Kidney (tissue), 14 donors: ENCODE measurements around the gene WASF2. TPM values are rescaled to one million over a fixed set of nuclear protein-coding genes. Genes with fewer than 3 reads are reported as not detected.

Experiments
- DNase-seq, 5 donors: peaks; one replicate each; pipeline ENCODE4 v3.0.0-alpha.2; 2013 to 2020
- FAIRE-seq: peaks from 2 replicates; lab custom pipeline; 2012; peaks lifted over from hg19 to GRCh38; lab: Jason Lieb, UNC
- H3K27ac ChIP-seq, 2 donors: one replicate each; pipeline ENCODE4 v1.7.0; 2013; ENCODE audit warnings: low read depth in 2 of 2, low read length in 2 of 2, inconsistent platforms in 1 of 2
- H3K27me3 ChIP-seq: one replicate; pipeline ENCODE4 v1.7.1; 2013; ENCODE audit warnings: low read length, inconsistent platforms; ENCODE audit not compliant: control insufficient read depth, insufficient read depth
- H3K36me3 ChIP-seq, 3 donors: one replicate each; pipeline versions ENCODE4 v1.7.0 to v1.7.1; 2013; ENCODE audit warnings: low read length in 3 of 3, control low read depth in 1 of 3, inconsistent platforms in 1 of 3; ENCODE audit not compliant: insufficient read depth in 3 of 3, control insufficient read depth in 2 of 3
- H3K4me1 ChIP-seq, 3 donors: one replicate each; pipeline versions ENCODE4 v1.7.0 to v1.7.1; 2013; ENCODE audit warnings: low read length in 3 of 3, inconsistent platforms in 1 of 3, low read depth in 1 of 3; ENCODE audit not compliant: control insufficient read depth in 2 of 3, insufficient read depth in 2 of 3
- H3K4me3 ChIP-seq, 3 donors: one replicate each; pipeline versions ENCODE4 v1.7.0 to v1.8.1; 2013; ENCODE audit warnings: low read length in 3 of 3, control low read depth in 1 of 3, inconsistent platforms in 1 of 3
- H3K9ac ChIP-seq, 3 donors: one replicate each; pipeline versions ENCODE4 v1.7.0 to v1.7.1; 2013; ENCODE audit warnings: low read length in 3 of 3, control low read depth in 1 of 3, inconsistent platforms in 1 of 3
- H3K9me3 ChIP-seq, 3 donors: one replicate each; pipeline versions ENCODE4 v1.7.0 to v1.7.1; 2013; ENCODE audit warnings: low read length in 3 of 3, control low read depth in 1 of 3, inconsistent platforms in 1 of 3; ENCODE audit not compliant: control insufficient read depth in 2 of 3, insufficient read depth in 1 of 3
- intact Hi-C: fragments of 100-400 bp; cut with DNase I; formaldehyde crosslinking; loops from one replicate; pipeline ENCODE4 v1.11.1; 2022
- polyA plus RNA-seq: library from polyadenylated mRNA; stranded (reverse); fragments of 350-450 nt; fragmentation: Illumina TruSeq; extraction: RNeasy Lipid Tissue Mini Kit (QIAGEN cat#74804); gene quantifications from one replicate; pipeline ENCODE4 v1.2.3, GENCODE V29; 2014; ENCODE audit warnings: low read depth, low replicate concordance; ENCODE audit not compliant: insufficient read depth
- total RNA-seq: library from RNA; stranded (reverse); fragmentation: NEBNext Ultra II Directional; extraction: Animal tissue kit (Norgen Biotek cat#: 25700); gene quantifications from one replicate; pipeline ENCODE4 v1.2.1, GENCODE V29; 2021
- TF ChIP-seq, protein P1 (sequence below): IDR thresholded peaks from 3 replicates; pipeline ENCODE4 v1.5.1; 2012; ENCODE audit warnings: mild to moderate bottlenecking, moderate library complexity, borderline replicate concordance; ENCODE audit not compliant: insufficient read depth; ENCODE audit errors: extremely low read depth
- donor health status: control.
- donor health status: control.
- donor health status: control.
- donor health status: control.
- donor health status: control.
- donor health status: DM: yes; HTN: yes; CAD: no.
- donor health status: Normal renal cell carcinoma (clear cell type).

The WASF2 gene
- total and polyA plus RNA-seq, 2 donors from 2014 or later: 23.9 to 159 TPM

DNA sequence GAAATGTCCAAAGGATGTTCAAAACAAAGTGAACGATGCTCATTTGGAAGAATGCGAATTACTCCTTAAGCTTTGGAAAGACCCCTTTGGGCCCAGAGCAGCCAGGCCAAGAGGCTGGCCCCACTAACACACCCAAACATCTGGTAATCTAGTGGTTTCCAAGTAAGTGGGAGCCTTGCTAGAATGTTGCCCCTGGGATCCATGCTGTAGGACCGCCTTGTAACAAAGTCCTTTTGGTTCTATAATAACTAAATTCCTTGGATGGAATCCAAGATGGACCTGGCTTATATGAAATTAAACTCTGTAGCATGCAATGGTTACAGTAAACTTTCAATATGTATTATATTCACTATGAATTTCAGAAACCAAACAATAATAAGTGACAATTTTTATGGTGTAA lies 72.3 kb downstream of the WASF2 start:
- Histone ChIP-seq H3K4me3 (no peak overlapping the region), H3K9me3 (no peaks in the 10 kb centered on the region), H3K9ac (no peak overlapping the region), H3K4me1 (peaks cover 4 to 13% (median 12%) of the 10 kb centered on the region in 3 donors), H3K36me3 (peaks cover 15 to 41% (median 38%) of the 10 kb centered on the region in 3 donors), H3K27me3 (no peaks in the 10 kb centered on the region), H3K27ac (peak overlapping the region in 1 of 2 donors; percentile 29)
- TF ChIP-seq, protein P1, sequence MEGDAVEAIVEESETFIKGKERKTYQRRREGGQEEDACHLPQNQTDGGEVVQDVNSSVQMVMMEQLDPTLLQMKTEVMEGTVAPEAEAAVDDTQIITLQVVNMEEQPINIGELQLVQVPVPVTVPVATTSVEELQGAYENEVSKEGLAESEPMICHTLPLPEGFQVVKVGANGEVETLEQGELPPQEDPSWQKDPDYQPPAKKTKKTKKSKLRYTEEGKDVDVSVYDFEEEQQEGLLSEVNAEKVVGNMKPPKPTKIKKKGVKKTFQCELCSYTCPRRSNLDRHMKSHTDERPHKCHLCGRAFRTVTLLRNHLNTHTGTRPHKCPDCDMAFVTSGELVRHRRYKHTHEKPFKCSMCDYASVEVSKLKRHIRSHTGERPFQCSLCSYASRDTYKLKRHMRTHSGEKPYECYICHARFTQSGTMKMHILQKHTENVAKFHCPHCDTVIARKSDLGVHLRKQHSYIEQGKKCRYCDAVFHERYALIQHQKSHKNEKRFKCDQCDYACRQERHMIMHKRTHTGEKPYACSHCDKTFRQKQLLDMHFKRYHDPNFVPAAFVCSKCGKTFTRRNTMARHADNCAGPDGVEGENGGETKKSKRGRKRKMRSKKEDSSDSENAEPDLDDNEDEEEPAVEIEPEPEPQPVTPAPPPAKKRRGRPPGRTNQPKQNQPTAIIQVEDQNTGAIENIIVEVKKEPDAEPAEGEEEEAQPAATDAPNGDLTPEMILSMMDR: no peak
- DNase-seq (no peak), FAIRE-seq (no peak)
- intact Hi-C loops: loop anchor here (10.0 kb wide), 1 partner anchor 197 kb away; no protein-coding TSS in a partner anchor

DNA sequence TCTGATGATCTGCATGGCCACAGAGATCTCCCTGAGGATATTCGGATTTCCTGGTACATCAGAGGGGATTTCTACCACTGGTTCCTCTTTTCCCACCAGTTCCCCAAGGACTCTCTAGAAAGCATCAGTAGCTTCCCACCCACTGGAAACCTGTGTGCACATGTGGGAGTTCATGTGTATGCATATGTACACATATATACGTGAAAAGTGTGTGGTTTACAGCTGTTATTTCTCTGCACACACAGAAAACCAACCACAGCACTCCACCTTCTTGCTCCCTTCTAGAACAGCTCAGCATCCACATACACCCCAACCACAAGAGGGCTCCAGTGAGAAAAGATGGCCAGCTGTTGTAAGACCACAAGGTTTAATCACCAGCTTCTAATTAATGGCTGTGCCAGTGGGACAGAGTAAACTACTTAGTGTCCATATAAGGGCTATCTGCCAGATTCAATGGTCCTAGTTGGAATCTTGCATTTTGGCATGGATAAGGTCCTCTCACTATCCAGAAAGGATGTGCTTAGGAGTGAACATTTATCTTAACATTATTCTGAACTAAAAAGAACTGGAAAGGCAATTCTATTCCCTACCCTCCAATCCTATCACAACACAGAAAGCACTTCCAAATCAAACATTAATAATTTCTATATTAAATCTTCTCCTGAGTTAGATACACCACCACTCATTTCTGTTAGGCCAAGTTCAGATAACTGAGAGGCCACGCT lies 73.4 kb downstream of the WASF2 start:
- no peak overlapping the region for H3K27ac ChIP-seq
- H3K36me3 ChIP-seq: peaks cover 22 to 51% (median 46%) of the 10 kb centered on the region in 3 donors
- H3K4me1 ChIP-seq: peaks cover 4 to 13% (median 12%) of the 10 kb centered on the region in 3 donors
- FAIRE-seq (no peak), DNase-seq (peak in 2 of 5 donors; percentile 50 to 64)
- H3K9me3 ChIP-seq: no peaks in the 10 kb centered on the region
- no peaks in the 10 kb centered on the region for H3K27me3 ChIP-seq
- TF ChIP-seq, protein P1: peak; percentile 54
- intact Hi-C loops: loop anchor here (10.0 kb wide), 1 partner anchor 198 kb away; no protein-coding TSS in a partner anchor
- no peak overlapping the region for H3K9ac ChIP-seq
- H3K4me3 ChIP-seq: no peak overlapping the region

DNA sequence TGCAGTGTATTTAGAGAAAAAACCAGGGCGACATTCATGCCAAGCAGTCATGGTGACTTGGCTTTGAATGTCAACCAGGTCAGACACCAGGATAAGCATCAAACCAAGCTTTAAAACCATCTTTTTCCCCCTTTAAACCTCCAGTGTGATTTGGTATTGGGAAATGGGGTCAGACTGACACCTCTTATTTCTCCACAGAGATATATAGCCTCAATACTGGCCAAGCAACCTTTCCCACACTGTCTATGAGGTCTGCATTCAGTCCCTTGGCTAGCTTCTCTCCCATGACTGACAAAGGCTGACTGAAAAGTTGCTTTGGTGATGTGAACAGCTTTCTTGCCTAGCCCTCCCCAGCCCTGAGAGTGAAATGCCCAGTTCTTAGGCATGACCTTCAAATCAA lies 75.9 kb downstream of the WASF2 start:
- no peak overlapping the region for H3K9ac ChIP-seq
- FAIRE-seq (no peak), DNase-seq (no peak)
- H3K9me3 ChIP-seq: no peaks in the 10 kb centered on the region
- H3K36me3 ChIP-seq: peaks cover 22 to 66% (median 59%) of the 10 kb centered on the region in 3 donors
- TF ChIP-seq, protein P1: no peak
- no peaks in the 10 kb centered on the region for H3K27me3 ChIP-seq
- H3K4me1 ChIP-seq: peaks cover 3 to 13% (median 12%) of the 10 kb centered on the region in 3 donors
- no peak overlapping the region for H3K27ac ChIP-seq
- intact Hi-C loops: loop anchor here (10.0 kb wide), 1 partner anchor 201 kb away; no protein-coding TSS in a partner anchor
- H3K4me3 ChIP-seq: no peak overlapping the region
